ENCODE results near the gene SHC3.

SHC3 gene

DNA sequence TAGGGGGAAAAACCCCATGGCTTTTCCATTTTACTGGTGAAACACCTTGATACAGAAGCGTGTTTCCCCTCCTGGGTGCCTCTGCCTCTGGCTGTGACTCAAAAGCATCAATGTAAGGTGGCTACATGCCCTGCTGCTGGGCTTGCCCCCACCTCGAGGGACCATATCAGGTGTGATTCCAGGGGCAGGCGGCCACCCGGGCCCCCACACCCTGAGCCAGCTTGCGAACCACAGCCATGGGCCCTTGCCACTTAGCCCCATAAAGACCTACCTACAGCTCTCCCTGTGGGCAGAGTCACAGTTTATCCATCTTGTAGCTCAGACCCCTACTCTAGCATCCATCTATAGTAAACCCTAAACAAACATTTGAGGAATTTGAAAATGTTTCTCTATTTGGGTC is 10.8 kb downstream of the SHC3 start:
- no peak overlapping the region for H3K9ac ChIP-seq (ENCODE audit: low read length)
- H3K27me3 ChIP-seq (ENCODE audit: control insufficient read depth, insufficient read depth, low read length), result no peaks in the 10 kb centered on the region
- H3K4me1 ChIP-seq (ENCODE audit: control insufficient read depth, insufficient read depth, low read length), result no peaks in the 10 kb centered on the region
- H3K4me3 ChIP-seq (ENCODE audit: low read length), result no peak overlapping the region
- no peak overlapping the region for H3K27ac ChIP-seq (ENCODE audit: low read depth, low read length)
- no peaks in the 10 kb centered on the region for H3K36me3 ChIP-seq (ENCODE audit: control insufficient read depth, insufficient read depth, low read length)

DNA sequence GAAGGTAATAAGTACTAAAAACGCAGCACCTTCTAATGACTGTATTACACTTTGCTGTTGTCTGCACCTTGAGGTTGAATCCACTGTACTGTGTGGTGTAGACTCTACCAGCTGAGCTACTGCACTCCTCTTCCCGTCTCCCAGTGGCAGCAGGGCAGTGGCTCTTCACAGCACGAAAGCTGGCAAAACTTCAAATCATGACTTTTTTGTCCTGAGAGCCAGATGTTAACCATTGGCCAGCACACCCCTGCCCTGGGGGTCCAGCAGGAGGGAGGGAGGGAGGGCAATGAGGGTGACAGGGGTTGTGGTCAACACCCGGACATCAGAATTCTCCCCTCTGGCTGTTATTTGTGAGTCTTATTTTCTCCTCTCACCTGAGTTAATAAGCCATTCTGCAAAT is 11.8 kb downstream of the SHC3 start:
- H3K4me3 ChIP-seq (ENCODE audit: low read length), result no peak overlapping the region
- no peak overlapping the region for H3K9ac ChIP-seq (ENCODE audit: low read length)
- no peaks in the 10 kb centered on the region for H3K27me3 ChIP-seq (ENCODE audit: control insufficient read depth, insufficient read depth, low read length)
- H3K27ac ChIP-seq (ENCODE audit: low read depth, low read length), result no peak overlapping the region
- H3K36me3 ChIP-seq (ENCODE audit: control insufficient read depth, insufficient read depth, low read length), result no peaks in the 10 kb centered on the region
- no peaks in the 10 kb centered on the region for H3K4me1 ChIP-seq (ENCODE audit: control insufficient read depth, insufficient read depth, low read length)

DNA sequence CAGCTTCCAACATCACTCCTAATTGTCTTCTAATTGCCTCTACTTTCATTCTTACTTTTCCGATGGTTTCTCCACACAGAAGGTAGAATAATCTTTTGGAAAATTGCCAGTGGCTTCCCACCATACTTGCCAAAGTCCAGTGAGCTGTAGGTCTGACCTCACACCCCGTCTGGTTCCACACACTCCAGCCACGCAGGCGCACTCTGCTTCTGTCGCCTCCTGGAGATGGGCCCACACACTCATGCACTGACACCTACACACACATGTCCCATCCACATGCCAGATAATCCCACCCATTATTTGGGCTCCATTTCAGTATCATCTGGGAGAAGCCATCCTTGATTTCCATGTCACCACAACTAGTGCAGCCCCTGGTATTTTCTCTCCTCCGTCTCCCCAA is 12.7 kb downstream of the SHC3 start:
- H3K27me3 ChIP-seq (ENCODE audit: control insufficient read depth, insufficient read depth, low read length), result no peaks in the 10 kb centered on the region
- no peak overlapping the region for H3K27ac ChIP-seq (ENCODE audit: low read depth, low read length)
- no peaks in the 10 kb centered on the region for H3K4me1 ChIP-seq (ENCODE audit: control insufficient read depth, insufficient read depth, low read length)
- no peak overlapping the region for H3K9ac ChIP-seq (ENCODE audit: low read length)
- H3K36me3 ChIP-seq (ENCODE audit: control insufficient read depth, insufficient read depth, low read length), result no peaks in the 10 kb centered on the region
- H3K4me3 ChIP-seq (ENCODE audit: low read length), result no peak overlapping the region

DNA sequence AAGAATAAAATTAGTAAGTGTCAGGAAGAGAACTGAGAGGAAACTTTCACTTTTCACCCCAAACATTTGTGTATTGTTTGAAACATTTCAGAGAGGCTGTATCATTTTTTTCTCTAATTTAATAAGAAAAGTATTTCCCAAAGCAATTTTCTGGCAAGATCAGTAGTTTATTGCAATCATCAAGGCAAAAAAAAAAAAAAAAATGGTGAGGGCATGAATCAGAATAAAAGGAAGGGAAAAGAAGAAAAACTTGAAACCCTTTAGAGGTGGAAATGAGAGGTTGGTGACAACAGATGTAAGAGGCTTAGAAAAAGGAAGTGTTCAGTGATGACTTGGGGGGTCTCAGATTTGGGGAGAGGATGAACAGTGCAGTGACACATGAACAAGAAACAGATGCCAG is 13.3 kb downstream of the SHC3 start:
- Histone ChIP-seq H3K36me3 (ENCODE audit: control insufficient read depth, insufficient read depth, low read length) (no peaks in the 10 kb centered on the region), H3K4me1 (ENCODE audit: control insufficient read depth, insufficient read depth, low read length) (no peaks in the 10 kb centered on the region), H3K27ac (ENCODE audit: low read depth, low read length) (no peak overlapping the region)

DNA sequence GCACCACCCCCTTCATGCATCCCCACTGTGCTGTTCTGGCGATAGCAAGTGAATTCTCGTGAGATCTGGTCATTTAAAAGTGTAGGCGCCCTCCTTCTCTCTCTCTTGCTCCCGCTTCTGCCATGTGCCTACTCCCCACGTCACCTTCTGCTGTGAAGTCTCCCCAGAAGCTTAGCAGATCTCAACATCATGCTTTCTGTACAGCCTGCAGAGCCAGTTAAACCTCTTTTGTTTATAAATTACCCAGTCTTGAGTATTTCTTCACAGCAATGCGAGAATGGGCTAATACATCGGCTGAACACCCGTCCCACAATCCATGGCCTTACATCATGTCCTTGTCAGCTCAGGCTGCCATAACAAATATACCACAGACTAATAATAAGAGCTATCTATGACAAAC is 17.4 kb downstream of the SHC3 start:
- Histone ChIP-seq H3K27ac (ENCODE audit: low read depth, low read length) (no peak overlapping the region), H3K27me3 (ENCODE audit: control insufficient read depth, insufficient read depth, low read length) (no peaks in the 10 kb centered on the region), H3K36me3 (ENCODE audit: control insufficient read depth, insufficient read depth, low read length) (no peaks in the 10 kb centered on the region), H3K9ac (ENCODE audit: low read length) (no peak overlapping the region), H3K4me1 (ENCODE audit: control insufficient read depth, insufficient read depth, low read length) (no peaks in the 10 kb centered on the region), H3K4me3 (ENCODE audit: low read length) (no peak overlapping the region)

More for the DNA sequence above, 13.3 kb downstream of the SHC3 start:
- no peak overlapping the region for H3K9ac ChIP-seq (ENCODE audit: low read length)
- H3K27me3 ChIP-seq (ENCODE audit: control insufficient read depth, insufficient read depth, low read length), result no peaks in the 10 kb centered on the region
- no peak overlapping the region for H3K4me3 ChIP-seq (ENCODE audit: low read length)

DNA sequence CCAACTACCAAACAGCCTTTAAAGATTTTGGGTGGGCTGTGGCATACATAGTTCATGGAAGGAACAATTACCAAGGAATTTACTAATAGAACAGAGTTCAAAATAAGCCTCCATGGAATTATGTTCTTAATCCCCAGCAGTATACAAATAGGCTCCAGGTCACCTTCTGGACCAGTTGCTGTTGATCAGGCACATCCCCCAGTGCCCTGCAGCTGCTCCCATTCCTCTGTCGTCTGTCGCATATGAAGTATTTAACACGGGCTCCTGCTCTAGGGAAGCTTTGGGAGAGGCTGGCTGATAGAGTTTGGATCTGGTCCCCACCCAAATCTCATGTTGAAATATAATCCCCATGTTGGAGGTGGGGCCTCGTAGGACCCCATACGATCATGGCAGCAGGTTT is 17.8 kb downstream of the SHC3 start:
- Histone ChIP-seq H3K4me3 (ENCODE audit: low read length) (no peak overlapping the region), H3K27me3 (ENCODE audit: control insufficient read depth, insufficient read depth, low read length) (no peaks in the 10 kb centered on the region), H3K4me1 (ENCODE audit: control insufficient read depth, insufficient read depth, low read length) (no peaks in the 10 kb centered on the region), H3K27ac (ENCODE audit: low read depth, low read length) (no peak overlapping the region), H3K9ac (ENCODE audit: low read length) (no peak overlapping the region), H3K36me3 (ENCODE audit: control insufficient read depth, insufficient read depth, low read length) (no peaks in the 10 kb centered on the region)

DNA sequence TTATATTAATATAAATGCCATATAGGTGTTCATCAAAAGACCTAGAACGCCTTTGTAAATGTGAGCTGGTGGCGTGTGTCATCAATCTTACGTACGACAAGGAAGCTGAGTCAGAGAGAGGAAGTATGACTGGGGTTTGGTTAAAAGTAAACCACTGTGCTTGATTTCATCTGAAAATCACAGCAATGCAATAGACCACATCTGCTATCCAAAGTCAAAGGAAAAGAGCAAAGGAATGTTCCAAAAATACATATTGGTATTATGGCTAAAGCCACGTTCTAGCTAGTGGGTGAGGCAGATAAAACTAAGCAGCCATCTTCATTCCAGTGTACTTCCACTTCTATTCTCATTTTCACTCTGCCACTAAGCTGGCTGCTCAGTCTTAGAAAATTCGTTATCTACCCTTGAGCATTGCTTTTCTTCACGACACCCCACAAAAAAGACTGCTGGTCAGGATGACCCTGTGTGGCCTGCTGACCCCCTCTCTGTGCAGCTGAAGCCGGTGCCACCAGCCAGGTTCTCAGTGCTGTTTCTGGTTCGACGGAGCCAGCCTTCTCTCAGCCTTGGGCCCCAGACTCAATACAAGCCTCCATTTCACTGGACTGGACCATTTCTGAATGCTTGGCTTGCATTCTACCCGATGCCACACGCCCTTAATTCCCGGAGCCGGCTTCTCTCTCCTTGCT is 23.8 kb downstream of the SHC3 start:
- Histone ChIP-seq H3K4me3 (ENCODE audit: low read length) (no peak overlapping the region), H3K27ac (ENCODE audit: low read depth, low read length) (no peak overlapping the region), H3K9ac (ENCODE audit: low read length) (no peak overlapping the region), H3K36me3 (ENCODE audit: control insufficient read depth, insufficient read depth, low read length) (no peaks in the 10 kb centered on the region), H3K27me3 (ENCODE audit: control insufficient read depth, insufficient read depth, low read length) (no peaks in the 10 kb centered on the region), H3K4me1 (ENCODE audit: control insufficient read depth, insufficient read depth, low read length) (no peaks in the 10 kb centered on the region)

DNA sequence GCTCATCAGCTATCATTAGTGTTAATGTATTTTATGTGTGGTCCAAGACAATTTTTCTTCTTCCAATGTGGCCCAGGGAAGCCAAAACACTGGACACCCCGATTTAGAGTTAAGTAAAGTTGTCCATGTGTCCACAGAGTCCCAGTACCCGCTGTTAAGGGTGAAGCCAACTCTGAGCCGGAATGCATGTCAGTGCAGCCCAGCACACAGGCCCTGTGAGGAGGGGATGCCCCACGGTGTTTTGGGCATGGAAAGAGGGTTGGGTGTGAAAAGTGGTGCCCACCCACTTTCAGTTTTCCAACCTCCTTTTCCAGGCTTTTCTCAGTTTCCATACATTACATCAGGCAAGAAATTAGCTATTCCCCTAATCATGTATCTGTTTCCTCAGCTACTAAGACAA is 24.4 kb downstream of the SHC3 start:
- no peaks in the 10 kb centered on the region for H3K4me1 ChIP-seq (ENCODE audit: control insufficient read depth, insufficient read depth, low read length)

DNA sequence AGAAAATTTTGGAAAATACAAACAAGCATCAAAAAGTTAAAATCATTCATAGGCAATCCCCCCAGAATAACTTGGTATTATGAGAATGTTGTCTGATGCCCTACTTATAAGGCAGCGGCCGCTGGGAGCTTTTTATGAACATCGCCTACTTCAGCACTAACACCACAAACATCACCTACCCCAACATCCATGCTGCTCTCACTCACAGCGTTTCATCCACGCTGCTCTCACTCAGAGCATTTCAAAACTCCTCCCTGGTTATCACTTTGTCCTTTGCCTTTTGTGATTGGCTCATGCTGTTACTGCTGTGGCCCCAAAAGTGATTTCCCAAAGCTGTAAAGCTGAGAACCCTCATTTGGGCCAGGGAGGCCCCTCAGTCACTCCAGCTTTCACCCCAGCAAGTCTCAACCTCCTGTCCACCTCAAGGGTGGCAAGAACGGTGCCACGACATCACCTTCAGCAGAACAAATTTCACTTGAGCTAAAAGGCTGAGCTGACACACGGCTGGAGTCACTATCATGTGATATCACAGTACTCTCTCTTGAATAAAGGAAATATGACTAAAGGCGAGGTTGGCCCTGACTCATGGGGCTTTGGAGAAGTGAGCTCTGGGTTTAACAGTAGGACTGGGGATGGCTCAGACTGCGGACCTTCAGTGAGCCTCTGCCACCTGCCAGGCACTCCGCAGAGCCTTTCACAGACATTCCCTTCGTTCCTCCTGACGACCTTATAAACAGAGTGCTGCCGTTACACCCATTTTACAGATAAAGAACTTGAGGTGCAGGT is 25.2 kb downstream of the SHC3 start:
- no peaks in the 10 kb centered on the region for H3K36me3 ChIP-seq (ENCODE audit: control insufficient read depth, insufficient read depth, low read length)
- H3K4me1 ChIP-seq (ENCODE audit: control insufficient read depth, insufficient read depth, low read length), result no peaks in the 10 kb centered on the region
- no peak overlapping the region for H3K4me3 ChIP-seq (ENCODE audit: low read length)
- H3K27ac ChIP-seq (ENCODE audit: low read depth, low read length), result no peak overlapping the region
- no peak overlapping the region for H3K9ac ChIP-seq (ENCODE audit: low read length)
- H3K27me3 ChIP-seq (ENCODE audit: control insufficient read depth, insufficient read depth, low read length), result no peaks in the 10 kb centered on the region

More for the DNA sequence above, 24.4 kb downstream of the SHC3 start:
- Histone ChIP-seq H3K9ac (ENCODE audit: low read length) (no peak overlapping the region), H3K4me3 (ENCODE audit: low read length) (no peak overlapping the region), H3K27me3 (ENCODE audit: control insufficient read depth, insufficient read depth, low read length) (no peaks in the 10 kb centered on the region), H3K27ac (ENCODE audit: low read depth, low read length) (no peak overlapping the region), H3K36me3 (ENCODE audit: control insufficient read depth, insufficient read depth, low read length) (no peaks in the 10 kb centered on the region)

DNA sequence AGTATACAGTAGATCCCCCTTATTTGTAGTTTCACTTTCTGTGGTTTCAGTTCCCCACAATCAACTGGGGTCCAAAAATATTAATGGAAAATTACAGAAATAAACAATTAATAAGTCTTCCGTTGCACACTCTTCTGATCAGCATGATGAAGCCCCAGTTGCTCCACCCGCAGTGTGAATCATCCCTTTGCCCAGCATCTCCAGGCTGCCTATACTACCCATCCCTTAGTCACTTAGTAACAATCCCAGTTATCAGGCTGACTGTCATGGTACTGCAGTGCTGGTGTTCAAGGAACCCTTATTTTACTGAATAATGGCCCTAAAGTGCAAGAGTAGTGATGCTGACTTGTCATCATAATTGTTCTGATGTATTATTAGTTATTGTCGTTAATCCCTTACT is 28.9 kb downstream of the SHC3 start:
- Histone ChIP-seq H3K9ac (ENCODE audit: low read length) (no peak overlapping the region), H3K27me3 (ENCODE audit: control insufficient read depth, insufficient read depth, low read length) (no peaks in the 10 kb centered on the region), H3K4me3 (ENCODE audit: low read length) (no peak overlapping the region), H3K4me1 (ENCODE audit: control insufficient read depth, insufficient read depth, low read length) (no peaks in the 10 kb centered on the region), H3K27ac (ENCODE audit: low read depth, low read length) (no peak overlapping the region), H3K36me3 (ENCODE audit: control insufficient read depth, insufficient read depth, low read length) (no peaks in the 10 kb centered on the region)

DNA sequence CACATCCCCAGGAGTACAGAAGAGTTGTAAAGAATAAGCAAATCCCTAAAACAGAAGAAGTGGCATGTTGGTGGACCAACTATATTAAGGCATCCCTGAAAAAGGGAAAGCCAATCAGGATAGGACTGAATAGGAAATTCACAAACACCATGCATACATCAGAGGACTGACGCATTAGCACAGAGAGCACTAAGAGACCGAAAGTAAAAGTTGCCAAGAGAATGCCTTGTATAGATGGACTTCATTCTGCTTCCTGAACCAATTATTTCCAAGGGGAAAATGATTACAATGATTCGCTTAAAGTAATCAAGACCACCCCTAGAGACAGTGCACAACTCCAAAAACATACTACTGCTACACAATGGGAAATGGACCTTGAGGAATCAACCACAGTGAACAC is 33.5 kb downstream of the SHC3 start:
- no peaks in the 10 kb centered on the region for H3K4me1 ChIP-seq (ENCODE audit: control insufficient read depth, insufficient read depth, low read length)
- no peaks in the 10 kb centered on the region for H3K36me3 ChIP-seq (ENCODE audit: control insufficient read depth, insufficient read depth, low read length)
- H3K9ac ChIP-seq (ENCODE audit: low read length), result no peak overlapping the region
- no peak overlapping the region for H3K27ac ChIP-seq (ENCODE audit: low read depth, low read length)
- H3K27me3 ChIP-seq (ENCODE audit: control insufficient read depth, insufficient read depth, low read length), result no peaks in the 10 kb centered on the region
- no peak overlapping the region for H3K4me3 ChIP-seq (ENCODE audit: low read length)

DNA sequence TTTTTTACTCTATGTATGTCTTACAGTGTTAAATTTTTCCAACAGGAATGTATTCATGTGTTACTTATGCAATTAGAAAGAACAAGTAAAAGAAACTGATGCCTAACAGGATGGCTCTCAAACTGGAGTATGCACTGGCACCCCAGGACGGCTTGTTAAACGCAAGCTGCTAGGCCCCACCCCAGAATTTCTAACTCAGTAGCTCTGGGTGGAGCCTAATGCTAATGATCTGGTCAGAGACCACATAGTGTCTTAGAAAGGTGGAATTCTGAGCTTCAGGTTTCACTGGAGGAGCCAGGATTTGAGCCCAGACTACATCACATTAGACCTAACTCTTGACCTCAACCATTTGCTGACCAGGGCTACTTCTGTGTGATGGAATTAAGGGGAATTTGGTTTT is 34.4 kb downstream of the SHC3 start:
- Histone ChIP-seq H3K4me1 (ENCODE audit: control insufficient read depth, insufficient read depth, low read length) (no peaks in the 10 kb centered on the region), H3K27me3 (ENCODE audit: control insufficient read depth, insufficient read depth, low read length) (no peaks in the 10 kb centered on the region), H3K9ac (ENCODE audit: low read length) (no peak overlapping the region), H3K27ac (ENCODE audit: low read depth, low read length) (no peak overlapping the region), H3K36me3 (ENCODE audit: control insufficient read depth, insufficient read depth, low read length) (no peaks in the 10 kb centered on the region), H3K4me3 (ENCODE audit: low read length) (no peak overlapping the region)

DNA sequence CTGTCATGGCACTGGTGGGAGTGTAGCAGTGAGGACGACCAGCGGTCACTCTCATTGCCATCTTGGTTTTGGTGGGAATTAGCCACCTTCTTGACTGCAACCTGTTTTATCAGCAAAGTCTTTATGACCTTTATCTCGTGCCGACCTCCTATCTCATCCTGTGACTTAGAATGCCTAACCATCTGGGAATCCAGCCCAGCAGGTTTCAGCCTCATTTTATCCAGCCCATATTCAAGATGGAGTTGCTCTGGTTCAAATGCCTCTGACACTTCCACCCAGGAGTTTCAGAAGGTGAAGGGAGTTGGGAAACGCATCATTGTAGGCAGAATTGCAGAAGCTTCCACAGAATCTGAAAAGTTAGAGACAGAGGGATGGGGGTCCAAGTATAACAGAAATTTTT is 35.4 kb downstream of the SHC3 start:
- Histone ChIP-seq H3K4me1 (ENCODE audit: control insufficient read depth, insufficient read depth, low read length) (peaks cover 4% of the 10 kb centered on the region), H3K27me3 (ENCODE audit: control insufficient read depth, insufficient read depth, low read length) (no peaks in the 10 kb centered on the region), H3K27ac (ENCODE audit: low read depth, low read length) (no peak overlapping the region), H3K9ac (ENCODE audit: low read length) (no peak overlapping the region), H3K36me3 (ENCODE audit: control insufficient read depth, insufficient read depth, low read length) (no peaks in the 10 kb centered on the region), H3K4me3 (ENCODE audit: low read length) (no peak overlapping the region)
